OCI-LY7 (cell line): ENCODE results near the gene FBXL15.

ENCODE experiments used
- EZH2phosphoT487 ChIP-seq: fragments of 200-600 bp; sonication (generic); IDR thresholded peaks from 2 replicates; pipeline ENCODE4 v1.6.1; 2018; ENCODE audit warnings: low read depth, borderline replicate concordance, mild to moderate bottlenecking, mixed run types, antibody characterized with exemption, low read length, moderate library complexity, mixed read lengths
- TF ChIP-seq, protein P1 (sequence below): fragments of 200-600 bp; sonication (generic); conservative IDR thresholded peaks from 2 replicates; pipeline ENCODE4 v1.5.1; 2014; ENCODE audit warnings: mild to moderate bottlenecking, antibody characterized with exemption, low read length, moderate library complexity, mixed read lengths

DNA sequence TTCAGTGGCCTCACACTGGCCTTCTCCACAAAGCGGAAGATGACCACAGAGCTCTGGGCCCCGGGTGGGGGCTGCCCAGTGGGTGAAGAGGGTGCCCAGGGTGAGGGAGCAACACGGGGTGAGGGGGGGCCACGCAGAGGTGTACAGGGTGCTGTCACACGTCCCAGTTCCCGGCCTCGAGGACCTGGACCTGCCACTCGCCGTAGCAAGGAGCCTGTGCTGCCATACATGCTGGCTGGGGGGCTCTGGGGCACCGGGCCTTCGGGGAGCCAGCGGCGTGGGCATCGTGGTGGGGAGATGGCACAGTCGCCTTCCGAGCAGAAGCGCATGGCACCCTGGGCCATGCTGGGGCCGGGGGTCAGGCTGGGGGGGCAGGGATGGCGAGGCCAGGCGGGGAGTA, 3.9 kb upstream of the FBXL15 start:
- TF ChIP-seq, protein P1, sequence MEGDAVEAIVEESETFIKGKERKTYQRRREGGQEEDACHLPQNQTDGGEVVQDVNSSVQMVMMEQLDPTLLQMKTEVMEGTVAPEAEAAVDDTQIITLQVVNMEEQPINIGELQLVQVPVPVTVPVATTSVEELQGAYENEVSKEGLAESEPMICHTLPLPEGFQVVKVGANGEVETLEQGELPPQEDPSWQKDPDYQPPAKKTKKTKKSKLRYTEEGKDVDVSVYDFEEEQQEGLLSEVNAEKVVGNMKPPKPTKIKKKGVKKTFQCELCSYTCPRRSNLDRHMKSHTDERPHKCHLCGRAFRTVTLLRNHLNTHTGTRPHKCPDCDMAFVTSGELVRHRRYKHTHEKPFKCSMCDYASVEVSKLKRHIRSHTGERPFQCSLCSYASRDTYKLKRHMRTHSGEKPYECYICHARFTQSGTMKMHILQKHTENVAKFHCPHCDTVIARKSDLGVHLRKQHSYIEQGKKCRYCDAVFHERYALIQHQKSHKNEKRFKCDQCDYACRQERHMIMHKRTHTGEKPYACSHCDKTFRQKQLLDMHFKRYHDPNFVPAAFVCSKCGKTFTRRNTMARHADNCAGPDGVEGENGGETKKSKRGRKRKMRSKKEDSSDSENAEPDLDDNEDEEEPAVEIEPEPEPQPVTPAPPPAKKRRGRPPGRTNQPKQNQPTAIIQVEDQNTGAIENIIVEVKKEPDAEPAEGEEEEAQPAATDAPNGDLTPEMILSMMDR, result no peak
- TF ChIP-seq EZH2phosphoT487, result no peak
